HG02938 (cell line): ENCODE data around the gene CMSS1.
A peak's percentile ranks its signal among the peaks of the same experiment; 100 is the strongest.

Experiments
- ATAC-seq: cut with Tn5 transposase; IDR thresholded peaks from one replicate; pipeline ENCODE4 v1.9.1; 2021; ENCODE audit warnings: mild to moderate bottlenecking, moderate library complexity; ENCODE audit not compliant: unreplicated experiment

The CMSS1 gene

DNA sequence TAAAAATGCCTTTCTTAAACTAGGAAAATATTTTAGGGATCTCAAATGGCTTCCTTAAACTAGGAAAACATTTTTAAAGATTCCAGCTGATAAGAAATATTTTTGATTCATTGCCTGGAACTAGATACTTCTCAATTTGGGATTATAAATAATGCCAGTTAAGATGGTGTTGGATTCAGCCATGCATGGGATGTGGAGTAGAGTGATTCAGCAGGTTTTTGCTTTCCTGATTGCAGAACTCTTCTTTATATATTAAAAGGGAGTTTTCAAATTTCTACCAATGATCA is 281.1 kb downstream of the CMSS1 start:
- ATAC-seq, result no peak

DNA sequence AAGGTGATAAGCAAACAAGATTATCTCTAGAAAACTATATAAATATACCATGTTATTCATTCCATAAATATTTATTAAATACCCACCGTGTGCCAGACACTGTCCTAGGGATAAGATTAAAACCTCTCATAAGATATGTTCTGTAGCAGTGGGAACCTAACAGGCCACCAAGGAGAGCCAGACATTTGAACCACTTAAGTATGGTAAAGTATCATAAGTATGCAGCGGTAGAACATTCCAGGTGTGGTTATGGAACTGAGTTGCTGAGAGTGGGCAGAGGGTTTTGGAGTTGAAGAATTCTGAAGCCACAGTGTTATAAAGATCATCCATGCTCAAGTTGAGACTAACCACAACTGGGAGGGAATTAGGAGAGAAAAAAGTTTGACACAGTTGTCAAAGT is 282.0 kb downstream of the CMSS1 start:
- ATAC-seq, result no peak

GRCh38 chr3:100100425-100100824 is 282.8 kb downstream of the CMSS1 start:
- ATAC-seq, result no peak

GRCh38 chr3:100102757-100103156 is 285.1 kb downstream of the CMSS1 start:
- no peak for ATAC-seq

DNA sequence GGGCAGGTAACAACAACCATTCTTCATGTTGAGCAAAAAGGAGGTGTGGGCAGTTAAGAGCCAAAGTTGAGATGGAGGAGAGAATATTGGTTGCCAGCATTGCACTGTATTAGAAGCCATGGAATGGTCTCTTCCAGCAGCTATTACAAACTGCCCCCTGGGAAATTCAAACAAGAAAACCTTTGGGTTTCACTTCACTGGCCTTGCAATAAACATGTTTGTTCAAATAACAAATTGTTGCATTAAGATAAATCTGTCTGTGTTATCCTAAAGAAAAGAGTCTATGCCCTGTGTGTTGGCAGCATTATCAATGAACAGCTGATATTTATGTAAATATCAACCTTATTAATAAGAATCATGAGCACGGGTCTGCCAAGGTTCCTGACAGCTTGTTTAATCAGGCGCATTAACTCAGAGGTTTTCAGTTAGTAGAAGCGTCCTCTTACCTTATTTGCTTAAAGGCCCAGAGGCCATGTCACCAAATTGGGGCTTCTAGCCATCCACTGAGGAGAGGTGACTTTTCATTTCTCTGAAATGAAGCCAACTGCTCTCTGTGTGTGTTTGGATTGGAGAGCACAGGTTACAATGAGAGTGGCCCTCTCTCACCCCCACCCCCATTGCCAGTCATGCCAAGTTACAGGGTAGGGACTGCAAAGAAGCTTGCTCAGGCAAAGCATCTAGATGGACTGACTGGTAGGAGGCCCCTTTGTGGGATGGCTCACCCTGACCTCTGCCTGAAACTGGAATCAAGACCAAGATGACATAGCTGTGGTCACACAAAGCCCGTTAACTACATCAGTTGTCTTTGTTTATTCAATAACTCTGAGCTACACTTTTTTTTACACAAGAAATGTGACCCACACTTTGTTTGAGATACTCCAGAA is 286.1 kb downstream of the CMSS1 start:
- ATAC-seq, result peak; percentile 92

GRCh38 chr3:100104442-100104798 is 286.8 kb downstream of the CMSS1 start:
- ATAC-seq, result peak; percentile 31

GRCh38 chr3:100104817-100105413 is 287.3 kb downstream of the CMSS1 start:
- ATAC-seq, result no peak

DNA sequence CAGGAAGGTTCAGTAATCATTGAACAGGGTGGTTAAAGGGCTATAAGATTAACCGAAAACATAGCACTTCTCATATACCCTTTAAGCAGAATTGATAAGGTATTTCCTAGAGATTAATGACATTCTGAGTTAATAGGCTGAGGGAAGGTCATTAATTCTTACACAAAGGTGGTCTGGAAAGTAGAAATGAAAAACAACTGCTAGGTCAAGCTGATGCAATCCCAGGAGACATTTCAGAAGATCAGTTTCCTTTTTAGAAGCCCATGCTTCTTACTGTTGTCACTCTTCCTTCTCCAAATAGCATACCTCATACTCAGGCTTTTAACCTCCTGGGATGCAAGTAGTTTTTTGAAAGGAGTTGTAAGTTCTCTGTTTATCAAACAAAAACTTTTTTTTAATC is 287.8 kb downstream of the CMSS1 start:
- peak; percentile 23 for ATAC-seq

- no peak for ATAC-seq
These were observed 288.4 kb downstream of the CMSS1 start for GRCh38 chr3:100106094-100106493.

DNA sequence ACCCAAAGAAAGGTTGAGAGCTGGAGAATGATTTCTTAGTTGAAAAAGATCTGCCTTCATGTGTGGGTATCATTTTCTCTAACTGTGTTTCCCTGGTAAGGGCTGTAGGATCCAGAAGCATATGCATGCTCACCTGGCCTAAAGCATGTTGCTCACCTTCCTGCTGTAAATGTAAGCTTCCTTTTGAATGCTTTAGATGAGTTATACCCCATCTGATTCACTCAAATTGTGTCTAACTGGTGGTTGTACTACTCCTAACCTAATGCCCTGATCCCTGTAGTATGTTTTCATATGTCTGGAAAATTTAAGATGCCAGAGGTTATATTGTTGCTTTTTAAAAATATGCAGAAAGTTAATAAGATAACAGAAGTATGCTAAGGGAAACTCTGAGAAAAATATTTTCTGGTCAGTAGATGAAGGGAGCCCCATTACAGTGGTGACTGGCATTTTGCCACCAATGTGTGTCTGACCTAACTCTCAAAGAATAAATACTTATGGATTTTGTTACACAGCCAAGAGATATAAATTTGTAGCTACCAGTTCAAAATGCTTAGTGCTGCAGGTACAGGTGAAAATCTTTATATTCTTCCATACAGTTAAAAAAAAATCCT is 289.0 kb downstream of the CMSS1 start:
- ATAC-seq, result no peak

- no peak for ATAC-seq
These were observed 289.7 kb downstream of the CMSS1 start for GRCh38 chr3:100107221-100107814.

DNA sequence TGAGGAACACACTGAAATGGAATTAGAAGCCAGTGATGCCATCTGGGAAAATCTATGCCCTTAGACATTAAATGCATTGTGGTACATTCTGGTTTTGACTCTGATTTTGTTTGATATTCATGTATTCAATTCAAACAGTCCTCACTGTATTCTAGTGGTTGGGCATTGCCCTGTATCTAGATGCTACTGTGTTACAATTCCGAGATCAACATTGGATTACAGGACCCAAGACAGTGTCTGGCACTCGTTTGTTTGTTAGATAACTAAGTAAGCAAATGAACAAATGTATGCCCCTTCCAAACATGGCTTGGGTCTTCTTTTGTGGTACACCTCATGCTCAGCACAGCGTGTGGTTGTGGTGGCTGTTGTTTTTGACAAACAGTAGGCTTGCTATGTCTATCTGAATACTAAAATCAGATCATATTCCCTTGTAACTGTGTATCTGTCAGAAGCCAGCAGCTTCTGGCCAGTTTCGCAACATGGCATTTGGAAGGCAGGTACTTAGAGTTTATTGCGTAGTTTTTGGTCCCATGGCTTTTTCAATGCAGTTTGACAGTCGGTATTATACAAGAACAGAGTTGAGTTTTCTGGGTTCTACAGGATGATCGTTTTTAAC is 290.9 kb downstream of the CMSS1 start:
- ATAC-seq, result no peak

- no peak for ATAC-seq
These were observed 292.5 kb downstream of the CMSS1 start for GRCh38 chr3:100110162-100110561.

GRCh38 chr3:100111728-100112127 is 294.1 kb downstream of the CMSS1 start:
- ATAC-seq, result no peak

- no peak for ATAC-seq
These were observed 296.2 kb downstream of the CMSS1 start for GRCh38 chr3:100113723-100114412.

DNA sequence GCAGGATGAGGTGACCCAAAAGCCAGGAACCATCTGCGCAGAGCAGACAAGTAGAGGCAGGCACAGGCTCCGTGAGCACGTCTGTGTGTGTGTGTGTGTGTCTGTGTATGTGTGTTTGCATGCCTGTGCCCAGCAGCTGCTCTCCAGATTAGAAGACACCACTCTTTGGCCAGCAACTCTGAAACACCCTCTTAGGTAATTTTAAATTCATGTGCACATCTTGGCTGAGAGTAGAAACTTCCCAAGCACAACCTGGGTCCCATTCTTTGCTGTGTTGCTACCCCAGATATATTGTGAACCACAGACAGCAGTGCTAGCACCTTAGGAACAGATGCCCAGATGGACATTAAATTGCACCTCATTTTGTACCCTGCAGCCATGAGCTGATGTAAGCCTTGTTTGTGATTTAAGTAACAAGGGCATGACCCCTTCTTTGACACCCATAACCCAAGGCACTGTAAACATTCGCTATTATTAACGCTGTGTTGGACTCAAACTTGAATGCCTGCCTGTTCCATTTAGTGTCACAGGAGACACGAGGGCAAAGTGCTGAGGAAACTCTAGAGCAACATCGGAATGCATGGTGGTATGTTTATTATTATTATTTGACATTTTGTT is 296.9 kb downstream of the CMSS1 start, which contains the start of gene FILIP1L:
FILIP1L (minus strand) TSS at position 89 of the 618 bp plus-strand sequence.
- ATAC-seq, result no peak

DNA sequence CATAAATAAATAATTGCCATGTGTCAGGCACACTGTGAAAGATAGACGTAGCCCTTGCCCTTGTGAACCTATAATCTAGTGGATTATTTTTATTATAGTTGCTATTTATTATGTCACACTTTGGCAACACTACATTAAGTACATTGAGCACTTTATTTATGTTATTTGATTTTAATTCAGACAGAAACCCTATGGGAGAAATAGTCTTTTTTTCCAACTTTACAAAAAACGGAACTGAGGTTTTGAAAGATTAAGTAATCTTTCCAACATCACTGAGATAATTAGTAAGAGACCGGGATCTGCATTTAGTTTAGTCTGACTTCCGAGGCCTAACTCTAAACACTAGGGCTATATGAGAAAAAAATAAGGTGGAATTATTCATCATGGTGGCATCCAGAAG is 299.4 kb downstream of the CMSS1 start:
- ATAC-seq, result no peak

DNA sequence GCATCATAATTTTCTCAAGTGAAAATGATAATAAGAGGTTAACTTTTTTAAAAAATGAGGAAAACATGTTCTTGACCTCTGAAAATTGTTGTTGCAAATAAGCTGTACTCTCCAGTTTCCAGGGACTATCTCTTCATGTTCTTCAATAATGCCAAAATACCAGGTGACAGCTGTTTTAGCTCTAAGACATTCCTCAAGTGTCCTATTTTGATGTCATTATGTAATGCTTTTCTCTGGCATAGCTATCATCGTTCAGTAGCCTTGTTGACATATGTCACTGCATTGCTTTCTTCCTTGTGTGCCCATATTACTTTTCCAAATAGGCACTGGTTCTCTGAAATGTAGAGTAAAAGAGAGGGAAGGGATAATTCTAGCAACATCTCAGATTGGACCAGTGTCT is 302.4 kb downstream of the CMSS1 start:
- ATAC-seq, result no peak

DNA sequence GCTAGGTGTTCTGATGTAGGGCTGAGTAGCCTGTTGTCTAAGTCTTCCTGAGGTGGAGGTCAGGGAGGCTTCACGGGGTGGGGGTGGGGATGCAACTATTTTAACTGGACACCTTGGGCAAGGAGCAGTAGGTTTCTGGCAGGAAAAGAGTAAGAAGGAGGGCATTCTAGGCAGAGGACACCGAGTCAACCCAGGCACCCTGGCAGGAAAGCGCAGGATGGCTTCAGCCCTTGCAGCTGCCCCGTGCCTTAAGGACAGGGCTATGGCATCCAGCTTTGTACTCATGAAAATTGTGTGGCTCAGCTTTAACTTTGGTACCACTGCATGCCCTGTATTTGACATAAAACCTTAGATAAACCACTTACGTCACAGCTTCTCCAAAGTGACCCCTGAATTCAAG is 303.0 kb downstream of the CMSS1 start:
- no peak for ATAC-seq

- ATAC-seq, result no peak
These were observed 304.7 kb downstream of the CMSS1 start for GRCh38 chr3:100122321-100122720.
